Calu3 (cell line): ENCODE measurements around the gene HTRA1. TPM values are rescaled to one million over a fixed set of nuclear protein-coding genes. Genes with fewer than 3 reads are reported as not detected.

Experiments used
- BruUV-seq: library from RNA; stranded (reverse); fragments of 400-500 nt; replicated peaks from 2 replicates; lab custom pipeline; 2021; lab: Mats Ljungman, UMichigan
- CTCF ChIA-PET: fragments of 300-600 bp; sonication (Branson Sonifier 250); formaldehyde crosslinking; loops from one replicate; lab custom pipeline; 2022; ENCODE audit warnings: antibody characterized with exemption; lab: Charles Lee
- DNase-seq: peaks from one replicate; pipeline ENCODE4 v3.0.0; 2022
- H3K27ac Mint-ChIP-seq: one replicate; pipeline ENCODE4 v1.8.0; 2022; ENCODE audit warnings: mixed read lengths; ENCODE audit not compliant: unreplicated experiment
- H3K27me3 Mint-ChIP-seq: one replicate; pipeline ENCODE4 v1.8.0; 2022; ENCODE audit warnings: mixed read lengths; ENCODE audit not compliant: unreplicated experiment
- H3K36me3 Mint-ChIP-seq: one replicate; pipeline ENCODE4 v1.8.0; 2022; ENCODE audit warnings: mild to moderate bottlenecking, moderate library complexity, mixed read lengths; ENCODE audit not compliant: insufficient read depth, unreplicated experiment
- H3K4me1 Mint-ChIP-seq: one replicate; pipeline ENCODE4 v1.8.0; 2022; ENCODE audit warnings: mild to moderate bottlenecking, low read depth, mixed read lengths; ENCODE audit not compliant: unreplicated experiment
- H3K4me3 Mint-ChIP-seq: one replicate; pipeline ENCODE4 v1.8.0; 2022; ENCODE audit warnings: mild to moderate bottlenecking, low read depth, moderate library complexity, mixed read lengths; ENCODE audit not compliant: unreplicated experiment
- H3K9me3 Mint-ChIP-seq: one replicate; pipeline ENCODE4 v1.8.0; 2022; ENCODE audit warnings: low read depth, mixed read lengths; ENCODE audit not compliant: unreplicated experiment
- intact Hi-C: fragments of 100-400 bp; cut with micrococcal nuclease; formaldehyde crosslinking; loops from one replicate; pipeline ENCODE4 v1.10.0; 2022; ENCODE audit not compliant: unreplicated experiment
- total RNA-seq: library from RNA; stranded (reverse); gene quantifications from 2 replicates; pipeline ENCODE4 v1.2.3, GENCODE V29; 2022
- TF ChIP-seq, protein P1 (sequence below): fragments of 200-600 bp; IDR thresholded peaks from one replicate; pipeline ENCODE4 v1.8.0; 2022; ENCODE audit warnings: antibody characterized with exemption; ENCODE audit not compliant: unreplicated experiment

The HTRA1 gene
- total RNA-seq, 1 experiment from 2014 or later = 1.3 TPM

DNA sequence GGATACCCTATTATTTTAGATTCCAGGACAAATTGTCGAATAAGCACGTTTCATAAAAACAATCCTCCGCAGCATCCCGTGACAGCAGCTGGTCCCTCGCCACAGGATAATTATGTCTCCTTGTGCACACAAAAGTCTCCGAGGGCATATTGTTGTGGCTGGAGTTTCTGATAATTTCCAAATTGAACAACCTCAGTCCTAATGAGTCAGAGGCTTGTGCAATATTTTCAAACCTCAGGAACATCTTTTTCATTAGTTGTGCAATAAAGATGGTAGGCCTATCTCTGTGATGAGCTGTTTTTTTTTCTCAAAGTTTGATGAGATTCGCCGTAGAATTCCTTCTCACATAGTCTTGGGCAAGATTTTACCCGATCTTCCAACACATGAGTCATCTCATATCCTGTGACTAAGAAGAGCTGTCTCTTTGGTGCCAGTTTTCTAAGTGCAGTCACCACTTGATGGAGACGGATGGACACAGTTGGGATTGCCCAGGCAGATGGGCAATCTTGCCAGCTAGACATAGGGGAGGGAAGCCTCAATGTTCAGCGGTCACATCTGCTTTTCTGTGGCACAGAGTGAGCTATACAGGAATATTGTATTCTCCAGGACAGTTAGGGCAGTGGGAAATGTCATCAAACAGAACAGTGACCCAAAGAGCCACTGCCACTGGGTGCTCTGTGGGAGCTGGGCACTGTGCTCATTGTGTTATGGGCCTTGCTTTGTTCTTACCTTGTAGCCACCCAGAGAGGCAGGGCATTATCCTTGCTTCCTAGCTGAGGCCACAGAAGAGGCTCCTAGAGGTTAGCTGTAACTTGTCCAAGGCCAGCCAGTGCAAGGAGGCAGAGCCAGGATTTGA lies 7.8 kb downstream of the HTRA1 start:
- intact Hi-C loops = no loop called here

DNA sequence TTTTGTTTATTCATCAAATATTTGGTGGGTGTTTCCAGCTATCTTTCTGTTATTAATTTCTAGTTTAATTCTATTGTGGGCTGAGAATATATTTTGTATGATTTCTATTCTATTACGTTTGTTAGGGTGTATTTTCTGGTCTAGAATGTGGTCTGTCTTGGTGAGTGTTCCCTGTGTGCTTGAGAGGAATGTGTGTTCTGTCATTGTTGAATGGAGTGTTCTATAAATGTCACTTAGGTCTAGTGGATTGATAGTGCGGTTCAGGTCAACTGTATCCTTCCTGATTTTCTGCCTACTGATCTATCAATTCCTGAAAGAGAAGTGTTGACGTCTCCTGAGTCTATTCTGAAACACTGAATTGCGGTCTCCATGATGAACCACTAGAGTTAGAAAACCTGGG lies 8.5 kb downstream of the HTRA1 start:
- intact Hi-C loops = no loop called here
- Mint-ChIP-seq H3K36me3 (no peaks in the 10 kb centered on the region), H3K27me3 (peaks cover 71% of the 10 kb centered on the region), H3K4me3 (no peak overlapping the region), H3K9me3 (no peaks in the 10 kb centered on the region), H3K27ac (no peak overlapping the region), H3K4me1 (no peaks in the 10 kb centered on the region)
- no peak for DNase-seq
- CTCF ChIA-PET = no interaction called here
- BruUV-seq = no TSS peak
- TF ChIP-seq, protein P1, sequence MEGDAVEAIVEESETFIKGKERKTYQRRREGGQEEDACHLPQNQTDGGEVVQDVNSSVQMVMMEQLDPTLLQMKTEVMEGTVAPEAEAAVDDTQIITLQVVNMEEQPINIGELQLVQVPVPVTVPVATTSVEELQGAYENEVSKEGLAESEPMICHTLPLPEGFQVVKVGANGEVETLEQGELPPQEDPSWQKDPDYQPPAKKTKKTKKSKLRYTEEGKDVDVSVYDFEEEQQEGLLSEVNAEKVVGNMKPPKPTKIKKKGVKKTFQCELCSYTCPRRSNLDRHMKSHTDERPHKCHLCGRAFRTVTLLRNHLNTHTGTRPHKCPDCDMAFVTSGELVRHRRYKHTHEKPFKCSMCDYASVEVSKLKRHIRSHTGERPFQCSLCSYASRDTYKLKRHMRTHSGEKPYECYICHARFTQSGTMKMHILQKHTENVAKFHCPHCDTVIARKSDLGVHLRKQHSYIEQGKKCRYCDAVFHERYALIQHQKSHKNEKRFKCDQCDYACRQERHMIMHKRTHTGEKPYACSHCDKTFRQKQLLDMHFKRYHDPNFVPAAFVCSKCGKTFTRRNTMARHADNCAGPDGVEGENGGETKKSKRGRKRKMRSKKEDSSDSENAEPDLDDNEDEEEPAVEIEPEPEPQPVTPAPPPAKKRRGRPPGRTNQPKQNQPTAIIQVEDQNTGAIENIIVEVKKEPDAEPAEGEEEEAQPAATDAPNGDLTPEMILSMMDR = no peak

More for the DNA sequence above, 7.8 kb downstream of the HTRA1 start:
- no peak for DNase-seq
- no peaks in the 10 kb centered on the region for H3K36me3 Mint-ChIP-seq
- no peak overlapping the region for H3K4me3 Mint-ChIP-seq
- peaks cover 71% of the 10 kb centered on the region for H3K27me3 Mint-ChIP-seq
- H3K4me1 Mint-ChIP-seq = no peaks in the 10 kb centered on the region
- H3K27ac Mint-ChIP-seq = no peak overlapping the region
- no TSS peak for BruUV-seq
- no peaks in the 10 kb centered on the region for H3K9me3 Mint-ChIP-seq
- CTCF ChIA-PET = no interaction called here
- TF ChIP-seq, protein P1 = no peak

GRCh38 chr10:122471531-122472177 lies 10.3 kb downstream of the HTRA1 start:
- Mint-ChIP-seq H3K9me3 (no peaks in the 10 kb centered on the region), H3K27me3 (peaks cover 57% of the 10 kb centered on the region), H3K36me3 (no peaks in the 10 kb centered on the region), H3K27ac (no peak overlapping the region), H3K4me1 (no peaks in the 10 kb centered on the region), H3K4me3 (no peak overlapping the region)
- intact Hi-C loops = no loop called here
- CTCF ChIA-PET = no interaction called here
- BruUV-seq = no TSS peak
- TF ChIP-seq, protein P1 = no peak
- no peak for DNase-seq

DNA sequence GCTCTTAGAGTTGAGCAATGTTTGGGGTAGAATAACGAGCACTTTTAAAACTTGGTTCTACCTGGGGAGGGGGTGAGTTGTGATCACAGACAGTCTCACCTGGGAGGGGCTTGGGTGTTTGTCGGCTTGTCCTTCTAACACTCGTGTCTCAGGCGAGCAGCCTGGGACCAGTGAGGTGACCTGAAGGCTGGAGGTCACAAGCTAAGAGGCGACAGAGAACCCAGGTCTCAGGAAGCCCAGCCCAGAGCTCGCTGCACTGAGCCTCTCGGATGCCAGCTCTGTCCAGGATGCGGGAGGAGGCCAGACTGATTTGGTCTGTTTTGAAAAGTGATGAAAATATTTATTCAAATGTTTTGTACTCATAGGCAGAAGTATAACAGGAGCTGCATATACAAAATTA lies 11.8 kb downstream of the HTRA1 start:
- Mint-ChIP-seq H3K9me3 (no peaks in the 10 kb centered on the region), H3K36me3 (no peaks in the 10 kb centered on the region), H3K4me1 (no peaks in the 10 kb centered on the region), H3K4me3 (no peak overlapping the region), H3K27me3 (peaks cover 43% of the 10 kb centered on the region), H3K27ac (no peak overlapping the region)
- no TSS peak for BruUV-seq
- DNase-seq = no peak
- intact Hi-C loops = no loop called here
- CTCF ChIA-PET = no interaction called here
- TF ChIP-seq, protein P1 = no peak
